GM23338 (cell line): ENCODE measurements around the gene PDE4B.

ENCODE experiments used
- CREB1 ChIP-seq: fragments of 250-450 bp; sonication (Bioruptor Pico); IDR thresholded peaks from 2 replicates; pipeline ENCODE4 v1.5.0; 2020; ENCODE audit warnings: low read depth, mild to moderate bottlenecking, moderate library complexity
- CTCF ChIP-seq, 2 experiments: fragments of 200-600 bp in 1 of 2; sonication (generic) in 1 of 2; conservative IDR thresholded peaks; 2 replicates each; pipeline versions ENCODE4 v1.5.1 to v1.6.1; 2016 to 2017; ENCODE audit warnings: antibody characterized with exemption in 2 of 2, low read depth in 2 of 2, mild to moderate bottlenecking in 2 of 2, moderate library complexity in 1 of 2
- ETS1 ChIP-seq: IDR thresholded peaks from 2 replicates; pipeline ENCODE4 v1.6.1; 2016; ENCODE audit warnings: antibody characterized with exemption
- EZH2 ChIP-seq: fragments of 200-600 bp; sonication (generic); IDR thresholded peaks from one replicate; pipeline ENCODE4 v1.8.0; 2017; ENCODE audit warnings: antibody characterized with exemption, mild to moderate bottlenecking, low read depth; ENCODE audit not compliant: unreplicated experiment
- EZH2phosphoT487 ChIP-seq: fragments of 200-600 bp; sonication (generic); IDR thresholded peaks from one replicate; pipeline ENCODE4 v1.8.1; 2018; ENCODE audit warnings: antibody characterized with exemption; ENCODE audit not compliant: unreplicated experiment
- JUNB ChIP-seq: IDR thresholded peaks from one replicate; pipeline ENCODE4 v1.6.1; 2016; ENCODE audit warnings: antibody characterized with exemption; ENCODE audit not compliant: unreplicated experiment
- NANOG ChIP-seq: IDR thresholded peaks from 2 replicates; pipeline ENCODE4 v1.6.1; 2016; ENCODE audit warnings: antibody characterized with exemption, borderline replicate concordance
- POLR2AphosphoS5 ChIP-seq: IDR thresholded peaks from 2 replicates; pipeline ENCODE4 v1.6.1; 2016; ENCODE audit warnings: antibody characterized with exemption, low read depth
- REST ChIP-seq: IDR thresholded peaks from one replicate; pipeline ENCODE4 v1.6.1; 2018; ENCODE audit warnings: antibody characterized with exemption; ENCODE audit not compliant: unreplicated experiment
- STAT1 ChIP-seq: IDR thresholded peaks from one replicate; pipeline ENCODE4 v1.6.1; 2016; ENCODE audit warnings: antibody characterized with exemption; ENCODE audit not compliant: unreplicated experiment
- ZNF114 ChIP-seq: fragments of 250-450 bp; sonication (Bioruptor Pico); IDR thresholded peaks from 2 replicates; pipeline ENCODE4 v1.5.0; 2020; ENCODE audit warnings: mild to moderate bottlenecking, moderate library complexity
- ZNF331 ChIP-seq: fragments of 250-450 bp; sonication (Bioruptor Pico); IDR thresholded peaks from 2 replicates; pipeline ENCODE4 v1.5.0; 2020; ENCODE audit warnings: low read depth, mild to moderate bottlenecking, moderate library complexity
- ZNF462 ChIP-seq: fragments of 250-450 bp; sonication (Bioruptor Pico); IDR thresholded peaks from 2 replicates; pipeline ENCODE4 v1.5.0; 2020; ENCODE audit warnings: mild to moderate bottlenecking, moderate library complexity

GRCh38 chr1:65924471-65924870, 131.8 kb downstream of the PDE4B start:
- TF ChIP-seq EZH2phosphoT487: no peak
- TF ChIP-seq CTCF (conservative IDR thresholded peaks at IDR 0.05; ENCODE audit: low read depth in 2 of 2): no peak
- TF ChIP-seq POLR2AphosphoS5: no peak
- no peak for TF ChIP-seq EZH2
- no peak for TF ChIP-seq ZNF114 (CRISPR knock-in tag)
- TF ChIP-seq STAT1: no peak
- no peak for TF ChIP-seq ETS1
- TF ChIP-seq NANOG: no peak
- no peak for TF ChIP-seq ZNF331
- no peak for TF ChIP-seq REST
- TF ChIP-seq CREB1 (CRISPR knock-in tag): no peak
- TF ChIP-seq JUNB: no peak
- no peak for TF ChIP-seq ZNF462
